Stomach (tissue), 4 donors: ENCODE results near the gene CHRNA7.
"Not testable (repeated sequence)": the region's sequence is repeated elsewhere in the genome, so short reads cannot be mapped to it uniquely, and the experiment has no call there.

Source experiments
- CTCF ChIP-seq, 7 experiments: fragments of 450-650 bp in 4 of 7; fragments of 200-600 bp in 3 of 7; sonication (generic) in 3 of 7; IDR thresholded peaks; one replicate each; pipeline ENCODE4 v1.5.1; 2016 to 2019; ENCODE audit warnings: antibody characterized with exemption in 7 of 7, control low read depth in 2 of 7, mild to moderate bottlenecking in 1 of 7
- EP300 ChIP-seq: sonication (generic); formaldehyde crosslinking; IDR thresholded peaks from one replicate; pipeline ENCODE4 v1.6.1; 2017; ENCODE audit warnings: antibody characterized with exemption
- POLR2A ChIP-seq, 4 donors: fragments of 450-650 bp; IDR thresholded peaks; one replicate each; pipeline ENCODE4 v1.6.1; 2016; ENCODE audit warnings: antibody characterized with exemption in 4 of 4, control low read depth in 2 of 4, mild to moderate bottlenecking in 1 of 4, moderate library complexity in 1 of 4
- POLR2AphosphoS5 ChIP-seq, 3 donors: sonication (generic); formaldehyde crosslinking; IDR thresholded peaks; one replicate each; pipeline ENCODE4 v1.6.1; 2016; ENCODE audit warnings: antibody characterized with exemption in 3 of 3

DNA sequence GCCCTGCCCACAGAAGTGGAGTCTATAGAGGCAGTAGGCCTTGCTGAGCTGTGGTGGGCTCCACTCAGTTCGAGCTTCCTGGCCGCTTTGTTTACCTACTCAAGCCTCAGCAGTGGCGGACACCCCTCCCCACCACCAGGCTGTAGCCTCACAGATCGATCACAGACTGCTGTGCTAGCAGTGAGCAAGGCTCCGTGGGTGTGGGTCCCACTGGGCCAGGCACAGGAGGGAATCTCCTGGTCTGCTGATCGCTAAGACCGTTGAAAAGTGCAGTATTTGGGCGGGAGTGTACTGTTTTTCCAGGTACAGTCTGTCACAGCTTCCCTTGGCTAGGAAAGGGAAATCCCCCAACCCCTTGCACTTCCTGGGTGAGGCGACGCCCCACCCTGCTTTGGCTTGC lies 115.2 kb downstream of the CHRNA7 start:
- not testable (repeated sequence) for TF ChIP-seq CTCF (IDR thresholded peaks at IDR 0.05); POLR2A (IDR thresholded peaks at IDR 0.05); POLR2AphosphoS5 (IDR thresholded peaks at IDR 0.05); EP300
